Astrocyte (in vitro differentiated cells and primary cell): ENCODE measurements around the gene DNAJC17.

Experiments used
- EZH2 ChIP-seq: IDR thresholded peaks from 2 replicates; pipeline ENCODE4 v1.6.1; 2012; ENCODE audit warnings: mild to moderate bottlenecking, low read length, inconsistent platforms; ENCODE audit not compliant: insufficient read depth
- TF ChIP-seq, protein P1 (sequence below): IDR thresholded peaks from 2 replicates; pipeline ENCODE4 v1.5.1; 2011; ENCODE audit warnings: low read depth, mild to moderate bottlenecking, inconsistent platforms, low read length, moderate library complexity; ENCODE audit not compliant: insufficient read depth

- TF ChIP-seq EZH2: no peak
- TF ChIP-seq, protein P1, sequence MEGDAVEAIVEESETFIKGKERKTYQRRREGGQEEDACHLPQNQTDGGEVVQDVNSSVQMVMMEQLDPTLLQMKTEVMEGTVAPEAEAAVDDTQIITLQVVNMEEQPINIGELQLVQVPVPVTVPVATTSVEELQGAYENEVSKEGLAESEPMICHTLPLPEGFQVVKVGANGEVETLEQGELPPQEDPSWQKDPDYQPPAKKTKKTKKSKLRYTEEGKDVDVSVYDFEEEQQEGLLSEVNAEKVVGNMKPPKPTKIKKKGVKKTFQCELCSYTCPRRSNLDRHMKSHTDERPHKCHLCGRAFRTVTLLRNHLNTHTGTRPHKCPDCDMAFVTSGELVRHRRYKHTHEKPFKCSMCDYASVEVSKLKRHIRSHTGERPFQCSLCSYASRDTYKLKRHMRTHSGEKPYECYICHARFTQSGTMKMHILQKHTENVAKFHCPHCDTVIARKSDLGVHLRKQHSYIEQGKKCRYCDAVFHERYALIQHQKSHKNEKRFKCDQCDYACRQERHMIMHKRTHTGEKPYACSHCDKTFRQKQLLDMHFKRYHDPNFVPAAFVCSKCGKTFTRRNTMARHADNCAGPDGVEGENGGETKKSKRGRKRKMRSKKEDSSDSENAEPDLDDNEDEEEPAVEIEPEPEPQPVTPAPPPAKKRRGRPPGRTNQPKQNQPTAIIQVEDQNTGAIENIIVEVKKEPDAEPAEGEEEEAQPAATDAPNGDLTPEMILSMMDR: no peak
Observed at GRCh38 chr15:40739854-40740253, 67.4 kb downstream of the DNAJC17 start.
